Stimulated activated CD8-positive, alpha-beta memory T cell treated with anti-CD3 and anti-CD28 coated beads, Interleukin-2, amount 100 ng/mL, for 48 hours (primary cell): ENCODE data around the gene EBLN2.
"Not testable (repeated sequence)": the region's sequence is repeated elsewhere in the genome, so short reads cannot be mapped to it uniquely, and the experiment has no call there.

Experiments
- DNase-seq, 2 donors: peaks; one replicate each; pipeline ENCODE4 v3.0.0-alpha.2; 2020; ENCODE audit warnings: low read depth in 2 of 2

Gene EBLN2

GRCh38 chr3:73060302-73060723 is 1.1 kb upstream of the EBLN2 start:
- DNase-seq: no peak

- not testable (repeated sequence) for DNase-seq
Observed at GRCh38 chr3:73066243-73066642, 4.8 kb downstream of the EBLN2 start.

- DNase-seq: no peak
Observed at GRCh38 chr3:73068419-73068818, 7.0 kb downstream of the EBLN2 start.

GRCh38 chr3:73069187-73069586 is 7.7 kb downstream of the EBLN2 start:
- no peak for DNase-seq

- no peak for DNase-seq
Observed at GRCh38 chr3:73069775-73070444, 8.5 kb downstream of the EBLN2 start.

- DNase-seq: no peak
Observed at GRCh38 chr3:73070675-73071575, 9.5 kb downstream of the EBLN2 start.

- DNase-seq: no peak
Observed at GRCh38 chr3:73071952-73072351, 10.5 kb downstream of the EBLN2 start.

GRCh38 chr3:73072634-73073033 is 11.2 kb downstream of the EBLN2 start:
- DNase-seq: no peak

- no peak for DNase-seq
Observed at GRCh38 chr3:73073091-73073707, 11.7 kb downstream of the EBLN2 start.

GRCh38 chr3:73074781-73075180 is 13.3 kb downstream of the EBLN2 start:
- DNase-seq: no peak

- peak in 1 of 2 donors; percentile 11 for DNase-seq
Observed at GRCh38 chr3:73080216-73080966, 18.9 kb downstream of the EBLN2 start.

GRCh38 chr3:73081140-73081539 is 19.7 kb downstream of the EBLN2 start:
- DNase-seq: no peak

GRCh38 chr3:73084170-73084569 is 22.7 kb downstream of the EBLN2 start:
- DNase-seq: no peak

- peak in 1 of 2 donors; percentile 24 for DNase-seq
Observed at GRCh38 chr3:73086071-73086494, 24.6 kb downstream of the EBLN2 start.

GRCh38 chr3:73094129-73094528 is 32.7 kb downstream of the EBLN2 start:
- no peak for DNase-seq

GRCh38 chr3:73094951-73095350 is 33.5 kb downstream of the EBLN2 start:
- no peak for DNase-seq

GRCh38 chr3:73096169-73096568 is 34.7 kb downstream of the EBLN2 start:
- no peak for DNase-seq

- DNase-seq: no peak
Observed at GRCh38 chr3:73098026-73098425, 36.6 kb downstream of the EBLN2 start.

- no peak for DNase-seq
Observed at GRCh38 chr3:73098873-73099272, 37.4 kb downstream of the EBLN2 start.

- DNase-seq: peak; percentile 53 to 71
Observed at GRCh38 chr3:73100741-73101559, 39.5 kb downstream of the EBLN2 start.

GRCh38 chr3:73101881-73102280 is 40.4 kb downstream of the EBLN2 start:
- DNase-seq: no peak
